HepG2 (cell line): ENCODE measurements around the gene MRM1. TPM values are rescaled to one million over a fixed set of nuclear protein-coding genes. Genes with fewer than 3 reads are reported as not detected.

ENCODE experiments used
- BCL3 ChIP-seq: sonication (generic); formaldehyde crosslinking; IDR thresholded peaks from 2 replicates; pipeline ENCODE4 v1.5.1; 2020; ENCODE audit warnings: mild to moderate bottlenecking, missing genetic modification reagents, moderate library complexity
- CHD2 ChIP-seq: IDR thresholded peaks from 2 replicates; pipeline ENCODE4 v1.6.1; 2011; ENCODE audit warnings: low read depth, low read length, improper control_type of control experiment
- POGZ ChIP-seq: sonication (generic); formaldehyde crosslinking; IDR thresholded peaks from 2 replicates; pipeline ENCODE4 v1.4.0; 2020; ENCODE audit warnings: mild to moderate bottlenecking, missing genetic modification reagents
- POLR2AphosphoS2 ChIP-seq: IDR thresholded peaks from 2 replicates; pipeline ENCODE4 v1.6.1; 2011; ENCODE audit warnings: low read depth, low read length, improper control_type of control experiment
- ZNF20 ChIP-seq: sonication (generic); formaldehyde crosslinking; IDR thresholded peaks from 2 replicates; pipeline ENCODE4 v1.4.0; 2020; ENCODE audit warnings: mild to moderate bottlenecking, moderate library complexity, missing genetic modification reagents
- ZNF232 ChIP-seq: sonication (generic); formaldehyde crosslinking; IDR thresholded peaks from 2 replicates; pipeline ENCODE4 v1.4.0; 2020; ENCODE audit warnings: missing genetic modification reagents, borderline replicate concordance
- ZNF747 ChIP-seq: sonication (generic); formaldehyde crosslinking; IDR thresholded peaks from 2 replicates; pipeline ENCODE4 v1.8.1; 2023; ENCODE audit warnings: missing genetic modification reagents, mild to moderate bottlenecking, borderline replicate concordance
- polyA plus RNA-seq, 8 experiments: library from polyadenylated mRNA; depleted of rRNA in 3 of 8; stranded (reverse) in 7 of 8; unstranded in 1 of 8; fragments of >200 nt; fragmentation: Illumina TruSeq in 4 of 8; extraction: Trizol in 4 of 8; gene quantifications; 2 replicates each; pipeline versions ENCODE4 v1.2.1 to v1.2.3, GENCODE V29; 2011 to 2016; ENCODE audit warnings: low read depth in 4 of 8, missing spikeins in 1 of 8, mixed read lengths in 1 of 8; ENCODE audit not compliant: insufficient read depth in 1 of 8
- total RNA-seq, 5 experiments: library from RNA; depleted of rRNA; stranded (reverse); fragments of >200 nt; fragmentation: Illumina TruSeq; extraction: Trizol; gene quantifications; 2 replicates each; pipeline ENCODE4 v1.2.3, GENCODE V29; 2016; ENCODE audit warnings: low read depth in 1 of 5
- TF ChIP-seq, protein P1 (sequence below): sonication (generic); formaldehyde crosslinking; IDR thresholded peaks from 2 replicates; pipeline ENCODE4 v1.8.0; 2022; ENCODE audit warnings: mild to moderate bottlenecking, missing genetic modification reagents; ENCODE audit not compliant: insufficient replicate concordance
- TF ChIP-seq, protein P2 (sequence below): sonication (generic); formaldehyde crosslinking; IDR thresholded peaks from 2 replicates; pipeline ENCODE4 v1.4.0; 2020; ENCODE audit warnings: mild to moderate bottlenecking, missing genetic modification reagents
- TF ChIP-seq, protein P3 (sequence below): sonication (generic); formaldehyde crosslinking; IDR thresholded peaks from 2 replicates; pipeline ENCODE4 v1.4.0; 2020; ENCODE audit warnings: mild to moderate bottlenecking, missing genetic modification reagents
- TF ChIP-seq, protein P4 (sequence below): sonication (generic); formaldehyde crosslinking; IDR thresholded peaks from 2 replicates; pipeline ENCODE4 v1.4.0; 2020; ENCODE audit warnings: missing genetic modification reagents

The MRM1 gene
- total and polyA plus RNA-seq, 2 of the 13 experiments (the other 11 are each of a cell fraction or from before 2014, with no cell fraction given) = 4.1 to 11.3 TPM

DNA sequence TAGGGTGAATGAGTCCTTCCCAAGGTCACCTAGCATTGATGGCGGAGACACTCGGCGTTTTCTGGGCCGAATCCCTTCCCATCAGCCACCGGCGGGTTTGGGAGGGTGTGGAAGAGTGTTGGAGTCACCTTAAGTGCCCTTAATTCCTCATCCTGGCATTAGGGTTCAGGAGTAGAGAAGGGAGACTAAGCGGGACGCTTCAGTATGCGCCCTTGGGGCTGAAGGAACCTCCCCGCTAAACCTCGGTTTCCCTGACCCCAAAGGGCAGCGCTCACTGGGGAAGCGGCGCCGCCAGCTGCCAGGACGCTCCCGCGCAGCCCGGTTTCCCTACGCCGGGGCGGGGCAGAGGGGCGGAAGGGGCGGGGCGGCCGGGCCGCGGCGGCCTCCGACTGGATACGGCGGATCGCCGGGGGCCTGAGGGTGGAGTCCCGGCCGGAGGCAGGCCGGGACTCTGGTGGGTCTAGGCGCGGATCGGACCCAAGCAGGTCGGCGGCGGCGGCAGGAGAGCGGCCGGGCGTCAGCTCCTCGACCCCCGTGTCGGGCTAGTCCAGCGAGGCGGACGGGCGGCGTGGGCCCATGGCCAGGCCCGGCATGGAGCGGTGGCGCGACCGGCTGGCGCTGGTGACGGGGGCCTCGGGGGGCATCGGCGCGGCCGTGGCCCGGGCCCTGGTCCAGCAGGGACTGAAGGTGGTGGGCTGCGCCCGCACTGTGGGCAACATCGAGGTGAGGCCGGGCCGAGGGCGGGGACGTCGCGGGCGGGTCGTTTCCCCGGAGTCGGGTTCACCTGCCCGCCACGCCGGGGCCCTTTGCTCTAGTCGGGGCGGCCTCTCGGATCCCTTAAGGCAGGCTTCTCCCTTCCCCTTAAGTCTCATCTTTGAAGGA lies 9.7 kb upstream of the MRM1 start, which contains the start of gene DHRS11 (continued):
- TF ChIP-seq, protein P1, sequence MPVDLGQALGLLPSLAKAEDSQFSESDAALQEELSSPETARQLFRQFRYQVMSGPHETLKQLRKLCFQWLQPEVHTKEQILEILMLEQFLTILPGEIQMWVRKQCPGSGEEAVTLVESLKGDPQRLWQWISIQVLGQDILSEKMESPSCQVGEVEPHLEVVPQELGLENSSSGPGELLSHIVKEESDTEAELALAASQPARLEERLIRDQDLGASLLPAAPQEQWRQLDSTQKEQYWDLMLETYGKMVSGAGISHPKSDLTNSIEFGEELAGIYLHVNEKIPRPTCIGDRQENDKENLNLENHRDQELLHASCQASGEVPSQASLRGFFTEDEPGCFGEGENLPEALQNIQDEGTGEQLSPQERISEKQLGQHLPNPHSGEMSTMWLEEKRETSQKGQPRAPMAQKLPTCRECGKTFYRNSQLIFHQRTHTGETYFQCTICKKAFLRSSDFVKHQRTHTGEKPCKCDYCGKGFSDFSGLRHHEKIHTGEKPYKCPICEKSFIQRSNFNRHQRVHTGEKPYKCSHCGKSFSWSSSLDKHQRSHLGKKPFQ (CRISPR knock-in tag) = no peak
- TF ChIP-seq POGZ (no peak), ZNF20 (CRISPR knock-in tag) (no peak), ZNF747 (CRISPR knock-in tag) (0 out of 2 replicates have a peak, but pooled peaks have one; percentile 31), BCL3 (CRISPR knock-in tag) (peak; percentile 41; the same call in 1 of the 2 replicates), POLR2AphosphoS2 (no peak), CHD2 (no peak), ZNF232 (CRISPR knock-in tag) (no peak)
- TF ChIP-seq, protein P2, sequence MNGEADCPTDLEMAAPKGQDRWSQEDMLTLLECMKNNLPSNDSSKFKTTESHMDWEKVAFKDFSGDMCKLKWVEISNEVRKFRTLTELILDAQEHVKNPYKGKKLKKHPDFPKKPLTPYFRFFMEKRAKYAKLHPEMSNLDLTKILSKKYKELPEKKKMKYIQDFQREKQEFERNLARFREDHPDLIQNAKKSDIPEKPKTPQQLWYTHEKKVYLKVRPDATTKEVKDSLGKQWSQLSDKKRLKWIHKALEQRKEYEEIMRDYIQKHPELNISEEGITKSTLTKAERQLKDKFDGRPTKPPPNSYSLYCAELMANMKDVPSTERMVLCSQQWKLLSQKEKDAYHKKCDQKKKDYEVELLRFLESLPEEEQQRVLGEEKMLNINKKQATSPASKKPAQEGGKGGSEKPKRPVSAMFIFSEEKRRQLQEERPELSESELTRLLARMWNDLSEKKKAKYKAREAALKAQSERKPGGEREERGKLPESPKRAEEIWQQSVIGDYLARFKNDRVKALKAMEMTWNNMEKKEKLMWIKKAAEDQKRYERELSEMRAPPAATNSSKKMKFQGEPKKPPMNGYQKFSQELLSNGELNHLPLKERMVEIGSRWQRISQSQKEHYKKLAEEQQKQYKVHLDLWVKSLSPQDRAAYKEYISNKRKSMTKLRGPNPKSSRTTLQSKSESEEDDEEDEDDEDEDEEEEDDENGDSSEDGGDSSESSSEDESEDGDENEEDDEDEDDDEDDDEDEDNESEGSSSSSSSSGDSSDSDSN (CRISPR knock-in tag) = 0 out of 2 replicates have a peak, but pooled peaks have one; percentile 8
- TF ChIP-seq, protein P3, sequence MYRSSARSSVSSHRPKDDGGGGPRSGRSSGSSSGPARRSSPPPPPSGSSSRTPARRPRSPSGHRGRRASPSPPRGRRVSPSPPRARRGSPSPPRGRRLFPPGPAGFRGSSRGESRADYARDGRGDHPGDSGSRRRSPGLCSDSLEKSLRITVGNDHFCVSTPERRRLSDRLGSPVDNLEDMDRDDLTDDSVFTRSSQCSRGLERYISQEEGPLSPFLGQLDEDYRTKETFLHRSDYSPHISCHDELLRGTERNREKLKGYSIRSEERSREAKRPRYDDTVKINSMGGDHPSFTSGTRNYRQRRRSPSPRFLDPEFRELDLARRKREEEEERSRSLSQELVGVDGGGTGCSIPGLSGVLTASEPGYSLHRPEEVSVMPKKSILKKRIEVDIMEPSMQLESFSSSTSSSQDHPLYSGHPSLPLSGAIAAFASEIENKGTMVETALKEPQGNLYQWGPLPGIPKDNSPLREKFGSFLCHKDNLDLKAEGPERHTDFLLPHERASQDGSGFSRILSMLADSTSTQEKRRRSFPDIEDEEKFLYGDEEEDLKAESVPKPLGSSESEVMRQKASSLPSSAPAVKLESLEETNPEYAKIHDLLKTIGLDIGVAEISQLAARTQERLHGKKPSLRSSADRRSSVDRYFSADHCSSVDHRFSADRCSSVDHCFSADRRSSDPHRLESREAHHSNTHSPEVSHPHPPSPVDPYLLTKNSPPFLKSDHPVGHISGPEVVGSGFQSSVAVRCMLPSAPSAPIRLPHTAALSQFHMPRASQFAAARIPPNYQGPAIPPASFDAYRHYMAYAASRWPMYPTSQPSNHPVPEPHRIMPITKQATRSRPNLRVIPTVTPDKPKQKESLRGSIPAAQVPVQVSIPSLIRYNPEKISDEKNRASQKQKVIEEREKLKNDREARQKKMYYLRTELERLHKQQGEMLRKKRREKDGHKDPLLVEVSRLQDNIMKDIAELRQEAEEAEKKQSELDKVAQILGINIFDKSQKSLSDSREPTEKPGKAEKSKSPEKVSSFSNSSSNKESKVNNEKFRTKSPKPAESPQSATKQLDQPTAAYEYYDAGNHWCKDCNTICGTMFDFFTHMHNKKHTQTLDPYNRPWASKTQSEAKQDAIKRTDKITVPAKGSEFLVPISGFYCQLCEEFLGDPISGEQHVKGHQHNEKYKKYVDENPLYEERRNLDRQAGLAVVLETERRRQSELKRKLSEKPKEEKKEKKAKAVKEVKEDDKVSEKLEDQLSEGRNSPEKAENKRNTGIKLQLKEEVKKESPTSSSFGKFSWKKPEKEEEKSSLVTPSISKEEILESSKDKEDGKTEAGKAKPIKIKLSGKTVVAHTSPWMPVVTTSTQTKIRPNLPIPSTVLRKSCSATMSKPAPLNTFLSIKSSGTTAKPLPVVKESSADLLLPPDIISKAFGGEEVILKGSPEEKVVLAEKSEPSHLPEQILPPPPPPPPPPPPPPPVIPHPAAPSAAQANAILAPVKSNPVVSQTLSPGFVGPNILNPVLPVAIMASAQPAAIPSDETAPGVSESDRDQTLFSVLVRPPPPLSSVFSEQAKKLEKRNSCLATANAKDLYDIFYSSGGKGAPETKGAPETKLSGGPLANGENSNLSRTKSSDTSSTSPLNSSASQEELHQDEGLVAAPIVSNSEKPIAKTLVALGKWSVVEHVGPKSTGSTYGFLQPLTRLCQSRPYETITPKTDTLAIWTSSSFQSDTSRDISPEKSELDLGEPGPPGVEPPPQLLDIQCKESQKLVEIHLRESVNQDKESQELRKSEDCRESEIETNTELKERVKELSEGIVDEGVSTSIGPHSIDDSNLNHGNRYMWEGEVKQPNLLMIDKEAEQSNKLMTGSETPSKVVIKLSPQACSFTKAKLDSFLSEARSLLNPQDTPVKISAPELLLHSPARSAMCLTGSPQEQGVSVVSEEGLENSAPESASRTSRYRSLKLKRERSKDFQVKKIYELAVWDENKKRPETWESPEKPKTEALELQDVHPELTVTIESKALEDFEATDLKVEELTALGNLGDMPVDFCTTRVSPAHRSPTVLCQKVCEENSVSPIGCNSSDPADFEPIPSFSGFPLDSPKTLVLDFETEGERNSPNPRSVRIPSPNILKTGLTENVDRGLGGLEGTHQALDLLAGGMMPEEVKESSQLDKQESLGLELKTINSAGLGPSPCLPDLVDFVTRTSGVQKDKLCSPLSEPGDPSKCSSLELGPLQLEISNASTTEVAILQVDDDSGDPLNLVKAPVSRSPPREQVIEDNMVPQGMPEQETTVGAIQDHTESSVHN (CRISPR knock-in tag) = 0 out of 2 replicates have a peak, but pooled peaks have one; percentile 43
- TF ChIP-seq, protein P4, sequence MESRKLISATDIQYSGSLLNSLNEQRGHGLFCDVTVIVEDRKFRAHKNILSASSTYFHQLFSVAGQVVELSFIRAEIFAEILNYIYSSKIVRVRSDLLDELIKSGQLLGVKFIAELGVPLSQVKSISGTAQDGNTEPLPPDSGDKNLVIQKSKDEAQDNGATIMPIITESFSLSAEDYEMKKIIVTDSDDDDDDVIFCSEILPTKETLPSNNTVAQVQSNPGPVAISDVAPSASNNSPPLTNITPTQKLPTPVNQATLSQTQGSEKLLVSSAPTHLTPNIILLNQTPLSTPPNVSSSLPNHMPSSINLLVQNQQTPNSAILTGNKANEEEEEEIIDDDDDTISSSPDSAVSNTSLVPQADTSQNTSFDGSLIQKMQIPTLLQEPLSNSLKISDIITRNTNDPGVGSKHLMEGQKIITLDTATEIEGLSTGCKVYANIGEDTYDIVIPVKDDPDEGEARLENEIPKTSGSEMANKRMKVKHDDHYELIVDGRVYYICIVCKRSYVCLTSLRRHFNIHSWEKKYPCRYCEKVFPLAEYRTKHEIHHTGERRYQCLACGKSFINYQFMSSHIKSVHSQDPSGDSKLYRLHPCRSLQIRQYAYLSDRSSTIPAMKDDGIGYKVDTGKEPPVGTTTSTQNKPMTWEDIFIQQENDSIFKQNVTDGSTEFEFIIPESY (CRISPR knock-in tag) = no peak
